ENCODE data around the gene PPP2R5C.

The PPP2R5C gene

GRCh38 chr14:101773378-101773777, 11.9 kb downstream of the PPP2R5C start:
- Histone ChIP-seq H3K9ac (peak overlapping the region; percentile 7; the same call in 1 of the 2 replicates), H4K20me1 (ENCODE audit: insufficient read depth) (no peaks in the 10 kb centered on the region), H3K27me3 (ENCODE audit: insufficient read depth, low read depth) (no peaks in the 10 kb centered on the region), H3K4me2 (peak overlapping the region; percentile 93; the same call in 1 of the 2 replicates), H2AFZ (ENCODE audit: low read depth) (no peak overlapping the region), H3K4me1 (ENCODE audit: low read depth, poor library complexity, severe bottlenecking) (peaks cover 61% of the 10 kb centered on the region), H3K27ac (peak overlapping the region; percentile 69; the same call in 1 of the 2 replicates), H3K36me3 (ENCODE audit: insufficient read depth) (no peaks in the 10 kb centered on the region), H3K4me3 (IDR thresholded peaks at IDR 0.05; ENCODE audit: insufficient read depth, low read depth, low read length) (no peak overlapping the region), H3K79me2 (ENCODE audit: insufficient read depth, low read depth) (peaks cover 8% of the 10 kb centered on the region; the same call in 1 of the 2 replicates)
- TF ChIP-seq, protein P1, sequence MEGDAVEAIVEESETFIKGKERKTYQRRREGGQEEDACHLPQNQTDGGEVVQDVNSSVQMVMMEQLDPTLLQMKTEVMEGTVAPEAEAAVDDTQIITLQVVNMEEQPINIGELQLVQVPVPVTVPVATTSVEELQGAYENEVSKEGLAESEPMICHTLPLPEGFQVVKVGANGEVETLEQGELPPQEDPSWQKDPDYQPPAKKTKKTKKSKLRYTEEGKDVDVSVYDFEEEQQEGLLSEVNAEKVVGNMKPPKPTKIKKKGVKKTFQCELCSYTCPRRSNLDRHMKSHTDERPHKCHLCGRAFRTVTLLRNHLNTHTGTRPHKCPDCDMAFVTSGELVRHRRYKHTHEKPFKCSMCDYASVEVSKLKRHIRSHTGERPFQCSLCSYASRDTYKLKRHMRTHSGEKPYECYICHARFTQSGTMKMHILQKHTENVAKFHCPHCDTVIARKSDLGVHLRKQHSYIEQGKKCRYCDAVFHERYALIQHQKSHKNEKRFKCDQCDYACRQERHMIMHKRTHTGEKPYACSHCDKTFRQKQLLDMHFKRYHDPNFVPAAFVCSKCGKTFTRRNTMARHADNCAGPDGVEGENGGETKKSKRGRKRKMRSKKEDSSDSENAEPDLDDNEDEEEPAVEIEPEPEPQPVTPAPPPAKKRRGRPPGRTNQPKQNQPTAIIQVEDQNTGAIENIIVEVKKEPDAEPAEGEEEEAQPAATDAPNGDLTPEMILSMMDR (conservative IDR thresholded peaks at IDR 0.05; ENCODE audit: low read depth, low read length) = no peak

DNA sequence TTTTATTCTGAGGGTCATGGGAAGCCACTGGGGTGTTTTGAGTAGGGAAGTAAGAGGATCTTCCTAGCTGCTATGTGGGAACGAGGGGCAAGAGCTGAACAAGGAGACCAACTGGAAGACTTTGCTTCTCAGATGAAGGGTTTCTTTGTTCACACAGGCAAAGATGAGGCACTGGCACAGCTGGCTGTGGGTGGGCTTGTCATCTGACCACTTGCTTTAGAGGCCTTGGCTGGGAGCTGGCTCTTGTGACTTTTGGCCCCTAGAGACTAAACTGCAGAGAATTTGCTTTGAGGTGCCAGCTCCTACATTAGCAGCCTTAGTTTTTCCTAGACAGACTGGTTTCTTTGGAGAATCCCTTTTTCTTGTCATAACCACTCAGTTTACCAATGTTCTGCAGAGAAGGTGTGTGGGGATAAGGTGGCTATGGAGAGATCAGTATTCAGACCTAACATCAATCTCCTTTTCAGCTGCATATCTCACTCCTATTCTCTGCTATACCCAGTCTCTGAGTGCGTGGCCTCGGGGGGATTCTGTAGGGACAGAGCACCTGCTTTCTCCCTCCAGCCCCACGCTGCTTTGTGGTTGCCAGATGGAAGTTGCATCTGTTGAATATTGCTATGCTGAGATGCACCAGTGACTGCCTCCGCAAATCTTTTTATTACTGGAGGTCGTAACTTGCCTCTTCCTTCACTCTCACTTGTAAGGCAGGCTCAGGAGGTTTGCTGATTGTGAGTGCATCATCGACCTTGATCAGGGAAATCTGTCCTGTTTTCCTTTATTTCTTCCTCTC, 12.7 kb downstream of the PPP2R5C start:
- peak overlapping the region; percentile 69 for H3K27ac ChIP-seq

GRCh38 chr14:101774814-101775213, 13.3 kb downstream of the PPP2R5C start:
- Histone ChIP-seq H3K27ac (peak overlapping the region; percentile 69), H3K27me3 (ENCODE audit: insufficient read depth, low read depth) (no peaks in the 10 kb centered on the region)

More for the DNA sequence above, 12.7 kb downstream of the PPP2R5C start:
- TF ChIP-seq, protein P1 (conservative IDR thresholded peaks at IDR 0.05; ENCODE audit: low read depth, low read length) = no peak
- peaks cover 61% of the 10 kb centered on the region for H3K4me1 ChIP-seq (ENCODE audit: low read depth, poor library complexity, severe bottlenecking)
- H3K9ac ChIP-seq = peak overlapping the region; percentile 7; the same call in 1 of the 2 replicates
- peak overlapping the region; percentile 93 for H3K4me2 ChIP-seq
- no peaks in the 10 kb centered on the region for H3K36me3 ChIP-seq (ENCODE audit: insufficient read depth)
- H3K4me3 ChIP-seq (IDR thresholded peaks at IDR 0.05; ENCODE audit: insufficient read depth, low read depth, low read length) = no peak overlapping the region
- H3K27me3 ChIP-seq (ENCODE audit: insufficient read depth, low read depth) = no peaks in the 10 kb centered on the region
- no peaks in the 10 kb centered on the region for H4K20me1 ChIP-seq (ENCODE audit: insufficient read depth)
- peak overlapping the region; percentile 3; the same call in 1 of the 2 replicates for H2AFZ ChIP-seq (ENCODE audit: low read depth)
- peaks cover 8% of the 10 kb centered on the region; the same call in 1 of the 2 replicates for H3K79me2 ChIP-seq (ENCODE audit: insufficient read depth, low read depth)

DNA sequence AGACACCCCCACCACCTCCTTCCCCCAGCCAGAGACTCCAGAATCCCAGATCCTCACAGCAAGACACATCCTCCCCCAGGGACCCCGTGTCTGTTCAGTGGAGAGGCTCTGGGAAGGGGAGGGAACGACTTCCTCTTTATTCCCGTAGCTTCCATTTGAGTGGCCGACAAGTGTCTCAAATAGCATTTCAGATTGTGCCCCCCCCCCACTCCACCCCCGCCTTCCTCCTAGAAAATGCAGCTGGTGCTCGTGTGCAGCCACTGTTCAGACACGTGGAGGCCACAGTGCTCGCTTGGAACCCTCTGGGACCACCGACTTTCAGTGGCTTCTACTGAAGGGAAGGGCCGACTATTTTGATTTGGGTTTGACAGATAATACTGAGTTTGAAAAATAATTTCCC, 14.3 kb downstream of the PPP2R5C start:
- Histone ChIP-seq H3K9ac (peak overlapping the region; percentile 7; the same call in 1 of the 2 replicates), H3K36me3 (ENCODE audit: insufficient read depth) (no peaks in the 10 kb centered on the region), H3K4me3 (IDR thresholded peaks at IDR 0.05; ENCODE audit: insufficient read depth, low read depth, low read length) (no peak overlapping the region), H3K27ac (peak overlapping the region; percentile 69), H3K79me2 (ENCODE audit: insufficient read depth, low read depth) (peaks cover 8% of the 10 kb centered on the region; the same call in 1 of the 2 replicates), H4K20me1 (ENCODE audit: insufficient read depth) (no peaks in the 10 kb centered on the region), H3K4me2 (peak overlapping the region; percentile 93; the same call in 1 of the 2 replicates), H2AFZ (ENCODE audit: low read depth) (no peak overlapping the region), H3K27me3 (ENCODE audit: insufficient read depth, low read depth) (no peaks in the 10 kb centered on the region), H3K4me1 (ENCODE audit: low read depth, poor library complexity, severe bottlenecking) (peaks cover 58% of the 10 kb centered on the region)
- TF ChIP-seq, protein P1 (conservative IDR thresholded peaks at IDR 0.05; ENCODE audit: low read depth, low read length) = no peak

More at GRCh38 chr14:101774814-101775213, 13.3 kb downstream of the PPP2R5C start:
- Histone ChIP-seq H3K4me3 (IDR thresholded peaks at IDR 0.05; ENCODE audit: insufficient read depth, low read depth, low read length) (no peak overlapping the region), H3K9ac (peak overlapping the region; percentile 7; the same call in 1 of the 2 replicates), H4K20me1 (ENCODE audit: insufficient read depth) (no peaks in the 10 kb centered on the region), H3K36me3 (ENCODE audit: insufficient read depth) (no peaks in the 10 kb centered on the region), H3K4me1 (ENCODE audit: low read depth, poor library complexity, severe bottlenecking) (peaks cover 61% of the 10 kb centered on the region), H2AFZ (ENCODE audit: low read depth) (peak overlapping the region; percentile 3; the same call in 1 of the 2 replicates), H3K79me2 (ENCODE audit: insufficient read depth, low read depth) (peaks cover 8% of the 10 kb centered on the region; the same call in 1 of the 2 replicates), H3K4me2 (peak overlapping the region; percentile 93)
- TF ChIP-seq, protein P1 (conservative IDR thresholded peaks at IDR 0.05; ENCODE audit: low read depth, low read length) = no peak
